Activated CD8-positive, alpha-beta memory T cell treated with anti-CD3 and anti-CD28 coated beads, Interleukin-2, amount 50 U/mL, for 24 hours (primary cell): ENCODE data around the gene GDPD4.

Experiments
- DNase-seq: peaks from one replicate; pipeline ENCODE4 v3.0.0-alpha.2; 2020; ENCODE audit errors: extremely low read depth

The GDPD4 gene

GRCh38 chr11:77244277-77245027 is 57.0 kb downstream of the GDPD4 start:
- DNase-seq = no peak

- DNase-seq = no peak
Measured at GRCh38 chr11:77236901-77237300, 64.6 kb downstream of the GDPD4 start.

- DNase-seq = no peak
Measured at GRCh38 chr11:77233011-77233410, 68.5 kb downstream of the GDPD4 start.

- no peak for DNase-seq
Measured at GRCh38 chr11:77232242-77232641, 69.2 kb downstream of the GDPD4 start.

GRCh38 chr11:77231800-77232199 is 69.7 kb downstream of the GDPD4 start:
- no peak for DNase-seq

- DNase-seq = no peak
Measured at GRCh38 chr11:77230878-77231605, 70.4 kb downstream of the GDPD4 start.

- no peak for DNase-seq
Measured at GRCh38 chr11:77223797-77224196, 77.7 kb downstream of the GDPD4 start.

DNA sequence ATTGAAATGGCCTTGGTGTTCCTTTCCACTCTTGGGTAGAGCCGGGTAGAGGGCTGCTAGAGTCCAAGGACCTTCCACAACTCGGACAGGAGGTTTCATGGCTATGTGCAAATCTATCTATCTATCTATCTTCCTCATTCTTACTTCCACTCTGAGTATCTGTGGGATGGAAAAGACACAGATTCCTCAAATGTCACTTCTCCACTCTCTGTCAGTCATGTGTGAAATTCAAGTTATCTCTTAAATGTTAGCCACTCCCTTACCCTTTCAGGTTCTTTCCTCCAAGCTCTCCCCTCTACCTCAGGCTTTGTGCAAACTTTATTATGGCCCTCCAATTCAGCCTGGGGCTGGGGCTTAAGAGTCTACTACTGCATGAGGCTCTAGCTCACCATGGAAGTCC is 84.3 kb downstream of the GDPD4 start:
- no peak for DNase-seq

- no peak for DNase-seq
Measured at GRCh38 chr11:77215106-77215505, 86.4 kb downstream of the GDPD4 start.

- no peak for DNase-seq
Measured at GRCh38 chr11:77214557-77214956, 86.9 kb downstream of the GDPD4 start.

DNA sequence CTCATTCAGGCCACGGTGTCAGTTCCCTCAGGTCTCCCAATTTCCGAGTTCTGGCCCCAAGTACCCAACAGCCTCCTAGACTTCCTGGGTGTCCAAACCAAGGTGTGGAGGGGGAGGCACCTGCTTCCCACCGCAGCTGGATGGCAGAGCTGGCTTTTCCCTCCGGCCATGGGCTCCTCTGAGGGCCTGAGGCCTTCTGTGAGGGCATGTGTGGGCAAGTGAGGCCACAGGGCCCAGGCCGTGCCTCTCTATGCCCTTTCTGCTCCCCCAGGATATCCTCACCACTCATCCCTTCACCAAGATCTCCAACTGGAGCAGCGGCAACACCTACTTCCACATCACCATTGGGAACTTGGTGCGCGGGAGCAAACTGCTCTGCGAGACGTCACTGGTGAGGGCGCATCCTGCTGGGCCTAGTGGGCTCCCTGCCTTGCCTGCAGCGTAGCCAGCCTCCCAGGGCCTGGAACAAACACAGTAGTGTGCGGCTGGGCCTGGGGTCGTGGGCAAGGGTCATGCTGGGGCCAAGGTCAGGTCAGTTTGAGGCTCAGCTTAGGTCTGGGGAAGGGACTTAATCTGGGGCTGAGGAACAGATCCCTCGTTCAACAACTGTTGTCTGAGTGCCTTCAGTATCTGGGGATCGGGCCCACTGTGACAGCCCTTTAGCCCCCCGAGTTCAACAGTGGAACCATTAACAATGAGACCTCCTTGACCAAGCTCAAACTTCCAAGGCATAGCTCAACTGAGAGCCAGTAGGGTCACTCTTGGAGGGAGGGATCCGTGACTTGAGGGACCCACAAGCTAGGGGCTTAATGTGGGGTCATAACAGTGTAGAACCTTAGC is 87.7 kb downstream of the GDPD4 start:
- DNase-seq = no peak

DNA sequence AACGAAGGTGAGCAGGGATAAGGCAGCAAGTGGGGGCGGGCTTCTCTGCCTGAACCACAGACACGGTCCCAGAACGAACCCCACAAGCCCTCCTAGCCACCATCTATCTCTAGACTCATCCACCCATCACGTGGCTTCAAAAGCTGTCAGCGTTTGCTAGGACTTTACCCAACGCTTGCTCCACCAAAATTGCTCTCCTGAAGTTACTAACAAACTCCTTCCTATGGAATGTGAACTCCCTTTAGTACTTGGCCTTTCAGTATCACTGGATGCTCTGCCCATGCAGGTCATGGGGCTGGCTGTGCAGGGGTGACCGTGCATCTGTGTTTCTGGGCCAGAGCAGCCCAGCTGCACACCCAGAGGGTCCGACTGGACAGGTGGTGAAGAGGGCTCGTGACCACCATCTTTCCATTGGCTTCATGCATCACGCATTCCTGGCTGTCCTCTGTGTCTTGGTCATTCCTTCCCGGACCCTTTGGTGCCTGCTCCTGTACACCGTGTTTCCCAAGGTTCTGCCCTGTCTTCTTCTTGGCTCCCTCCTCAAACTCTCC is 88.4 kb downstream of the GDPD4 start:
- no peak for DNase-seq

DNA sequence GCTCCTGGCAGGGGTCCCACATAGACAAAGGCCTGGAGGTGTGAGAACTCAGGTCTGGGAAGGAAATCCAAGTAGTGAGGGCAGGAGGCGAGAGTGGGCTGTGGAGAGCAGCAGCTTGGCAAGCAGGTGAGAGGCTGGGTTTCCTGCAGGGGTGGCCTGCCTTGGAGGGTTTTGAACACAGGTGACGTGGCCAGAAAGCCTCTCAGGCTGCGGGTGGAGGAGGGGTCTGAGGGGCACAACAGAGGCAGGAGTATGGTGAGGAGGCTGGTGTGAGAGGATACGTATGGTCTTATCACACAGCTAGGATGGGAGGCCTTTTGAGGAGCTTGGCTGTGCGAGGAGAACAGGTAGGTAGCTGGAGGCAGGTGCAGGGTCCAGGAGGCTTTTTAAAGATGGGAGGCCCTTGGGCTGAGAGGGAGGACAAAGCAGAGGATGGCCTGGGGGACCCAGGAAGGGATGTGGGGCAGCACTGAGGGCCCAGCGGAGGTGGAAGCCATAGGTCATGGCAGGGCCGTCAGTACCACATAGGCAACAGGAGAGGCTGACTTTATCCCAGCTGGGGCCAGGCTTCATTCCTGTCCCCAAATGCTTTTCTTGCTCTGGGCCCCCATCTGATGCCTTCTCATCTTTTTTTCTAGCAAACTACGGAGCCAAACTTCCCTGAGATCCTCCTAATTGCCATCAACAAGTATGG is 89.0 kb downstream of the GDPD4 start:
- no peak for DNase-seq

GRCh38 chr11:77211594-77212251 is 89.8 kb downstream of the GDPD4 start:
- DNase-seq = no peak

DNA sequence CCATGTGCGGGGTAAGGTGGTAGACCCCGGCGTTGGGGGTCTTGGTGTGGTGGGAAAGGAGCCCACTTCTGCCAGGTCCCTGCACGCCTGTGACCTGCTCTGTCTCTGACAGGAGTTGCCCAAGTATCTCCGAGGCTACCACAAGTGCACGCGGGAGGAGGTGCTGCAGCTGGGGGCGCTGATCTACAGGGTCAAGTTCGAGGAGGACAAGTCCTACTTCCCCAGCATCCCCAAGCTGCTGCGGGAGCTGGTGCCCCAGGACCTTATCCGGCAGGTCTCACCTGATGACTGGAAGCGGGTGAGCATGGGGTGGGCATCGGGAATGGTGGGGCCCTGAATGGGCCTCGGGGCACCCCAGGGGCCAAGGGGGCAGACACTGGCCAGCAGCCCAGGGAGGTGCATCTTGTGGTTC is 90.4 kb downstream of the GDPD4 start:
- DNase-seq = no peak

GRCh38 chr11:77209663-77210062 is 91.8 kb downstream of the GDPD4 start:
- no peak for DNase-seq

DNA sequence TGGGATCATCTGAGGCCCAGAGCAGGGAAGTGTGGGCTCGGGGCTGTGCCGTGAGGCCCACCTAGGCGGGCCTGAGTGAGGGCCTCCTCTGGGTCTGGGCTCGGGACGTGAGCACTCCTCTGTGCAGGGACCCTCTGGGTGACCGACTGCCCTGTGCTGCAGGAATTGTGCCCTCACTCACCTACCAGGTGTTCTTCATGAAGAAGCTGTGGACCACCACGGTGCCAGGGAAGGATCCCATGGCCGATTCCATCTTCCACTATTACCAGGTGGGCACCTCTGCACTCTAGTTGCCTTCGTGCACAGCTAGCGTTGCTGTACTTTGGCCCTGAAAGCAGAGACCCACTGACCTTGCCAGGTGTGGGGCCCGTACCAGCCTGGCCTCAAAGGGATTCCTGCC is 93.0 kb downstream of the GDPD4 start:
- no peak for DNase-seq

- DNase-seq = no peak
Measured at GRCh38 chr11:77207618-77208313, 93.7 kb downstream of the GDPD4 start.

- no peak for DNase-seq
Measured at GRCh38 chr11:77207019-77207485, 94.4 kb downstream of the GDPD4 start.
